GM18511 (cell line): ENCODE results near the gene CACNG3.
"Not testable (repeated sequence)": the region's sequence is repeated elsewhere in the genome, so short reads cannot be mapped to it uniquely, and the experiment has no call there.

Experiments
- ATAC-seq: cut with Tn5 transposase; IDR thresholded peaks from one replicate; pipeline ENCODE4 v1.9.1; 2021; ENCODE audit warnings: mild to moderate bottlenecking, moderate library complexity; ENCODE audit not compliant: unreplicated experiment

Gene CACNG3

DNA sequence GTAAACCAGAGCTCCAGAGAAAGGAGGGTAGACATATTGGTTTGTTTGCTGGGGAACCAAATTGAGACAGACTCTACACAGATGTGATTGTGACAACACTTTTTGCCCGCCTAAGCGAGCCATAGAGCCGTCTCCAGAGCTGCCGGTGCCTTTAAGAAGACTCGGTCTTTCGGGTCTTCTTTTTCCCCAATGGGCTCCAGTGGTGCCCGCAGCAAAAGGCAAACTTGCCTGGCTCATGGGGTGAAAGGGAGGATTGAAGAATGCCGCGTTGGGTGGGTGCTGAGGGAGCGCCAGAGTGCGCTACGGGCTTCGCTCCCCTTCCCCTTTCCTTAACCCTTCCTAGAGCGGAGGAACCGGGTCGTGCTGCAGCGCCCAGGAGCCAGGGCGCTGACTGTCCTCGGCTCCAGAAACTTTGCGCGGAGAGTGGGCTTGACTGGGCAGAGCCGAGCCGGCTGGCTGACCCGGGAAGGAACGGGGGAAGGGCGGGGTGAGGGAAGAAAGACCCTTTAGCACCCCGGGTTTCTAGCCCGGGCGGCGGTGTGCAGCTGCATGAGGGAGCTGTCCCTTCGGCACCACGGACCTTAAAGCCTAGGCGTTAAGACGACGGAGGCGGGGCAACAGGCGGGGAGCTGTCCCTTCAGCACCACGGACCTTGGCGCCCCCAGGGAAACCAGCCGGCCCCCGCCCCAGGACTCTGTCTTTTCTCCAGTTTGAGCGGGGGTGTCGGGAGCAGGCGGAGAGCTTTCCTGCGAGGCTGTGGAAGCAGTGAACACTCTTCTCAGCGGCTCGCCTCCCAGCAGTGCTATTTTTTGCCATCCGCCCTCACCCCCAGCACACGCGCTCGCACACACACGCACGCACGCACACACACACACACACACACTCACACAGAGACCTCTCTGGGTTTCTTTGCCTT is at the start of gene CACNG3:
TSS of gene CACNG3 (plus strand) at position 880 of the 916 bp plus-strand sequence. CDS start 420 bp downstream, outside the sequence.
- ATAC-seq, result no peak

DNA sequence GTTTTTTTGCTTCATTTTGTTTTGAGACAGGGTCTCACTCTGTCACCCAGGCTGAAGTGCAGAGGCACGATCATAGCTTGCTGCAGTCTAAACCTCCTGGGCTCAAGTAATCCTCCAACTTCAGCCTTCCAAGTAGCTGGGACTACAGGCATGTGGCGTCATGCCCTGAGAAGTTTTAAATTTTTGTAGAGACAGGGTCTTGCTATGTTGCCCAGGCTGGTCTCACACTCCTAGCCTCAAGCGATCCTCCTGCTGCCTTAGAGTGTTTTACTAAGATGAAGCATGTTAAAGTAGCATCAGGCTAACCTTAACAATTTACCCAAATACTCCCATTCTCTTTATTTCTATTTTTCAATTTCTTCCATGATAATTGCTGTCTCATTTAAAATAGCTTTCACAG is 49.2 kb upstream of the CACNG3 start:
- no peak for ATAC-seq

DNA sequence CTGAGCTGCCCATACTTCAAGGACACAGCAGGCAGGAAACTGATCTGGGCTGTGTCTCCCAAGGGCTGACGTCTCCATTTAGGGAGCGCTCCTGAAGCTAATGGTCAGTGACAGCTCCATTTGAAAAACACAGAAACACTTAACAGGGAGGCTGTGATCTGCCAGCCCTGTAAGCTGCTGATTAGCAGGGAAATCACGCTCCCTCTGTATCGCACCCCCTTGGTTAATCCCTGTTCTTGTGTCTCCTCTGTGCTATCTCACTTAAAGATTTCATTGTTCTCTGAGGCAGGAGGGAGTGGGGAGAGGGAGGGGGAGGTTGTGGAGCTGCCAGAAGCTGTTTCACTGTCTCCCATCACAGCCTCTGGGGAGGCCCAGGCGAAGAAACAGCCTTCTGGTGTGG is 47.4 kb upstream of the CACNG3 start:
- ATAC-seq, result no peak

DNA sequence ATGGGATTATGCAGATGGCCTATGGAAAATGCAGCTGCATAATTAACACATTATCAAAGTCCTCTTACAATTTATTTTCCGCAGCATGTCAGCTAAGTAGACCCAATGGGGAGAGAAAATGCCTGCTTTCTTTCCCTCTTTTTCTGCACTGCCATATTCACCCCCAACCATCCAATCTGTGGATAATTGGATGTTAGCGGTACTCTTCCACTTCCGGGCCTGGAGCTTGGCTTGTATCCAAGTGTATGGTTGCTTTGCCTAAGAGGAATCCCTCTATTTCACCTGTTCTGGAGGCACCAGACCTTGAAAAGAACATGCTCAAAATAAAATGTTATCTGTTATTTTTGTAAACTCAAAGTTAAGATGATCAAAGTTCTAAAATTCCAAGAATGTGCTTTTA is 41.1 kb upstream of the CACNG3 start:
- no peak for ATAC-seq

DNA sequence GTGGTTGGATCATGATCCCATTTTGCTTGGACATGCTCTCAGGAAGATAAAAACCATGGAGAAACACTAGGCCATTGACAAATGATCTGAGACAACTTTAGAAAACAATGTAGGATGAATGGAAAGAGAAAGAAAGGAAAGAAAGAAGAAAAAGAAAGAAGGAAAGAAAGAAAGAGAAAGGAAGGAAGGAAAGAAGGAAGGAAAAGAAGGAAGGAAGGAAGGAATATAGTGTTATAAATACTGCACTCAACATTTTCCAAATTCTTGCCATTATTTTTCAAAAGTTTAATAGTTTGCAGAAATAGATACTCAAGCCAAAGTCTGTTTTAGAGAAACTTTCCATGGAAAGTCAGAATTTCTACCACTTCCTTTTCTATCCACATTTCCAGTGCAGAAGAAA is 39.2 kb upstream of the CACNG3 start:
- ATAC-seq, result no peak

DNA sequence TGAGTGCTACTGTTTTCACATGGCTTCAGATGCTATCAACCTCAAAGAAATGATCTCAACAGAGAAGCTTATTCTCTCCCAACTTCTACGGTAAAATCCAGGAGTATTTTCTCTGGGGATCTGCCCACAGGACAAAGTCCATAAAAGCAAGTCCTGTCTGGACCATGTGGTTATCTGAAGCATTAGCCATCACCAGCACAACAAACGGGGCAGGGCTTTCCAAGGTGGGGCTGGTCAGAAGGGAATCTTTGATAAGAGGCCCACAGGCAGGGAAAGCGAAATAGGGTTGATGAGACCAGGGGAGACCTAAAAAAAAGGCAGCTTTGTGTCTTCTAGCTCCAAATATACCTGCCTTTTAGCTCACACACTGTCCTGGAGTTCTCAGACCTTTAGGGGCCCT is 38.7 kb upstream of the CACNG3 start:
- ATAC-seq, result no peak

DNA sequence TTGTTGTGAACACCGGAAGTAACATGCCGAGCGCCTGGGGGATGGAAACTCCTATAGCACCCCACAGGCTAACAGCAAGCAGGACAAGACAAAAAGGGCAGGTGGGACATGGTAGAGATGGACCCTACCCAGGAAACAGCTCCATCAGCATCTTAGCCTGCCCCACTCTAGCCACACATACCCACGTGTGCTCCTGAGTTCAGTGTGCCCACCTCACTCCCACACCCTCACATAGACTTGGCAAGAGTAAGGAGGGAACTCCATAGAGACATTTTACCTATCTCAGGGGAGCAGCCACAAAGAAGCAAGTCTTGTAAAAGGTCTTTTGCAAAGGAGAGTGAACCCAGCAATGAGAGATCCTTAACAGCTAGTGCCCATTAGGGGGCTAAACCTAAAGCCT is 37.8 kb upstream of the CACNG3 start:
- ATAC-seq, result no peak

DNA sequence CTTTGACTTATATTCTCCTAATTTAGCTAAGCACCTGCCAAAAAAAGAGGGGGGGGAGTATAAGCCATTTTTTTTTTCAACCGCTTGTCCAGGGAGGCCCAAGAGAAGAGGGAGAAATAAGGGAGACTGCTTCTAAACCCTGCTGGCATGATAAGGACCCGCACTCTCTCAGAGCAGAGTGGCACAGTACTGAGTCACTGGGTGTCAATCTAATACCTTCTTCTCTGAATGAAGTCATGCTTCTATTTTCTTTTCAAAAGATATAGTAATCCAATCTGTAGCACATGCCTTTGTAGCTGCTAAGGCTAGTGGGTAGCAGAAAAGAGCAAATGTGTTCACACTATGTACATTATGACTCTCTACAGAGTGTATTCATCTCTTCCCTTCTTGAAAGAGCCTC is 34.9 kb upstream of the CACNG3 start:
- no peak for ATAC-seq

DNA sequence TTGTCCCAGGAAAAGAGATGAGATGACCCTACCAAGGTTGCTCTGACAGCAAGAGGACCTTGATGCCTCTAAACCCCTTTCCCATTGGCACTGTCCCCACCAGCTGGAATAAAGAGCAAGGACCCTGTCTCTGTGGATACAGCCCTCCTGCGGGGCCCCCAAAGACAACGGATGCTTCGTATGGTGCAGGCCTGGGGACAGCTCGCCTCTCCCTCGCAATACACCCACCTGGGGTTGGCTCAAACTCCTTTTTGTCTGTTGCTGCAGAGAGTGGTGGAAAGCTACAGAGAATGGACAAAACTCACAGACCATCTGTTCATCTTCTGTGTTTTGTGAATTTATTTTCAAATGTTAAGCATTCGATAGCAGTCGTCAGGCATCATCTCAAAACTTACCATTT is 27.6 kb upstream of the CACNG3 start:
- no peak for ATAC-seq

DNA sequence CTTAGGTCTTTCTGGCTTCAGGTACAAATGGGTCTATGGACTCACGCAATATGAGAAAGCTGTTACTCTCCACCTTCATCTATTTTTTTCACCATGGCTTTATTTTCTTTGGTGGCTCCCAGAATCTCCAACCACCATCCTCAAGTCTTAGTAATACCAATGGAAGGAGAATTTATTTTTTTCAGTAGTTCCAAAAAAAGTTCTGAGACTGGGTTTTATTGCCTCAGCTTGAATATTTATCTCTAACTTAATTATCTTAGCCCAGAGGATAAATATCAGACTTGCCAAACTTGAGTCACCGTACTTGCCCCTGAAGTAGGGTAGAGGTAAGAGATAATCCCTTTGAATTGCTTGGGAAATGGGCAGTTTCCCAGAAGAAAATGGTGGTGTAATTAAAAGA is 23.2 kb upstream of the CACNG3 start:
- no peak for ATAC-seq

DNA sequence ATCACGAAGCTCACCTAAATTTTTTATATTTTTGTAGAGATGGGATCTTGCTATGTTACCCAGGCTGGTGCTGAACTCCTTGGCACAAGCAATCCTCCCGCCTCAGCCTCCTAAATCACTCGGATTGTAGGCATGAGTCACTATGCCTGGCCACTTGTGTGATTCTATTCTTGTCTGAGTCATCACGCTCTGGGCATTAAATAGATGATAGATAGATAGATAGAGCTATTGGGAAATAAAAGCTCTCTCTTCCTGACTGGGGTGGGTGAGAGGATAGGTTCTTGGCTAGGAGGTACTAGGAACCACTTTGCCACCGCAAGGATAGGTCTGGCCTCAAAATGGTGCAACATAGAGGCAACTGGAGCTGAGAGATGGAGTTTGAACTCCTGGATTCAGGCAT is 21.4 kb upstream of the CACNG3 start:
- no peak for ATAC-seq

DNA sequence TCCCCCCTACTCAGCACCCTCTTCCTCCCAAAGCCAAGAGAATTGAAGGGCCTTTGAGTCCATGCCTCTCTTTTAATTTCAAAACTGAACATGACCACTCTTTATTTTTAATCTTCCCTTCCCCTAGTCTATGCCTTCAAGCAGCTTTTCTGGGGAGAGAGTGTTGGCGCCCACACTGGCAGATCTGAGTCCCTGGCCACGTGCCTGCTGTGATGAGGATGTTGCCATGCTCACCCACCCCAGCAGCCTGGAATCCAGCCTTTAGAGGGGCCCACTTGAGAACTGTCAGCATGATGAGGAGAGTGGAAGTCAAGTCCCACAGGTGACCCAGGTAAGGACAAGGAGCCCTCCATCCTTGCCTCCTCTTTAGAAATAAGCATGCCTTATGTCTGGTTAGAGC is 20.3 kb upstream of the CACNG3 start:
- ATAC-seq, result no peak

DNA sequence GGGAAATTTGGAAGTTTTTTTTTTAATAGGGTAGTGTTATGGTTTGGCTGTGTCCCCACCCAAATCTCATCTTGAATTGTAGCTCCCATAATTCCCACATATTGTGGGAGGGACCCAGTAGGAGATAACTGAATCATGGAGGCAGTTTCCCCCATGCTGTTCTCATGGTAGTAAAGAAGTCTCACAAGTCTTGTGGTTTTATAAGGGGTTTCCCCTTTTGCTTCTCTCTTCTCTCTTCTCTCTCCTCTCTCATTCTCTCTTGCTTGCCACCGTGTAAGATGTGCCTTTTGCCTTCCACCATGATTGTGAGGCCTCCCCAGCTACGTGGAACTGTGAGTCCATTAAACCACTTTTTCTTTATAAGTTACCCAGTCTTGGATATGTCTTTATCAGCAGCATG is 17.3 kb upstream of the CACNG3 start:
- ATAC-seq, result not testable (repeated sequence)

DNA sequence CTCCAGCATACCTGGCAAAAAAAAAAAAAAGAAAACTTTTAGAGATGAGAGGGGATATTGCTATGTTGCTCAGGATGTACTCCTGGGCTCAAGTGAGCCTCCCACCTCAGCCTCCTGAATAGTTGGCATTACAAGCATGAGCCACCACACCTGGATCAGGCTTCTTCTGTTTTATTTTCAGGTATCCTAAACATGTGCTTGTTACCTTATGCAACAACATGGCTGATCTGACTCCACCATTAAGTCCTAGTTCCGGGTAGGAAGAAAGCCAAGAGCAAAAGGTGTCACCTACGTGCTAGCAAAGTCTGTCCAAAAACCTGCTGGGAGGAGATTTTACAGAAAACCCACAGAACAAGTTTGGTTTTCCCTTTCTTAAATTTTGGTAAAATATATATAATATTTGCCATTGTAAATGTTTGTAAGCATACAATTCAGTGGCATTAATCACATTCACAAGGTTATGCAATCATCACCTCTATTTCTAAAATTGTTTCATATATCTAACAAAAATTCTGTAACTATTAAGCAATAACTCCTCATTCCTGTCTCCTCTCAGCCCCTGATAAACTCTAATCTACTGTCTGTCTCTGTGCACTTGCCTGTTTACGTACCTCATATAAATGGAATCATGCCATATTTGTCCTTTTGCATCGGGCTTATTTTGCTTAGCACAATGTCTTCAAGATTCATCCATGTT is 9.1 kb upstream of the CACNG3 start:
- no peak for ATAC-seq

DNA sequence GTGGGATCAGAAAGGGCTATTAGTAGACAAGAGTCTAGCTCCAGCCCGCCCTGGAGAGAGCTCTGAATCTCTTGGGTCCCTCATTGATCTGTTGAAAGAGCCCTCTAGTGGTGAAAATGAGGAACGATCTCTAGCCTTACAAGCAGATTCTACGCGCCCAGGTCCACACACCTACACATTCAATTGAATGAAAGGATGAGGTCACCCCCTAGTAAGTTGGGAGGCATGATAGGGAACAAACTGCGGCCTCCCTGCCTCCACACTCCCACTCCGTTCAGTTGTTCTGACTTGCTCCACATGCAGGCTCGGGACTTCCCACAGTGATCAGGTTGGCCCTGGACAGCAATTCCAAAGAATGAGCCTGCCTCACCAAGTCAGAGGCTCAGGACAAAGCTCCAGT is 2.9 kb upstream of the CACNG3 start:
- ATAC-seq, result no peak

DNA sequence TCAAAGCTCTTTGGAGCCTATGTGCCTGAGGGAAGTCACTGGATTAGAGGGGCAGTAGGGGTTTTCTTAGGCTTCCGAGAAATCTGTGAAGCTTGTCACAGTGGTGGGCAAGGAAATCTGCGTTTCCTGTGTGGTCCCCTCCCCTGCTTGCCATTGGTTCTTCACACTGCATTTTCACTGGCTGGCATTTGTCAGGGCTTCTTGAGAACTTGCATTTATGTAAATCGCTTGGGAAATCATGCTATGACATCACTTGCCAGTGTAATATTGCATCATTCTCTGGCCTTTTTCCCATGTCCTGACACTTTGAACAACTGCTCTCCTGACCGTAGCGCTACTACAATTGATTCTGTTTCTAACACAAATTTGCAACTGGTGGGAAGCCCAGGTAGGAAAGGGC is 1.8 kb downstream of the CACNG3 start:
- no peak for ATAC-seq

DNA sequence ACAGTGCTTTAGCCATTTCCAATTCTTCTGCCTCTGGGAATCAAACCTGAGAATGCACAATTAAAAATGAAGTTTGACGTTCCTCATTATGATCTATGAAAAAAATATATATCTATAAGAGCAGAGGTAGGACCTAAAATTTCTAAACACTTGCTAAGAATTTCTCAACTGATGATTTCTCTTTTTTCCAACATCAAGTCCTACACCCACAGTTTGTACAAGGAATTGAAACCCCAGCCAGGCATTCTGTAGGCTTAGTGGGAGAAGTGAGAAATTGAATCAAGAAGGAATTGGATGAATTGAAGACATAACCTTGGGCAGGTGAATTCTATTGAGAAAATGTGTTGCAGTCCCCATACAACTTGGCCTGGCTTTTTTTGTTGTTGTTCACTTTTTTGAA is 2.7 kb downstream of the CACNG3 start:
- no peak for ATAC-seq

DNA sequence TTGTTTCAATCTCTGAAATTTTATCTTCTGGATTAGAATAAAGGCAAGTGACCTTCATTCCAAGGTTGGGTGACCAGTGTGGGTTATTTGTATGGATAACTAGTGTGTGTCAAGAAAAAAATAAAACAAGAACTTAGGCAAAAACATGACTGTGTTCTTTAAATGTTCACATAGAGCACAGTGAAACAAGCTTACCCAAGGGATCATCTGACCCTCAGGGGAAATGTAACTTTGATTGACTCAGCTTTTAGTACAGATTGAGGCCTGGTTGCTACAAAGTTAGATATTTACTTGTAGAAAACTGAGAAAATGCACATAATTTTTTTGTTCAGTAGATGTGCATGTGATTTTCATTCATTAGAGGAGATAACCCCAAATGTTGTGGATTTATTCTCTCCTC is 6.7 kb downstream of the CACNG3 start:
- no peak for ATAC-seq

DNA sequence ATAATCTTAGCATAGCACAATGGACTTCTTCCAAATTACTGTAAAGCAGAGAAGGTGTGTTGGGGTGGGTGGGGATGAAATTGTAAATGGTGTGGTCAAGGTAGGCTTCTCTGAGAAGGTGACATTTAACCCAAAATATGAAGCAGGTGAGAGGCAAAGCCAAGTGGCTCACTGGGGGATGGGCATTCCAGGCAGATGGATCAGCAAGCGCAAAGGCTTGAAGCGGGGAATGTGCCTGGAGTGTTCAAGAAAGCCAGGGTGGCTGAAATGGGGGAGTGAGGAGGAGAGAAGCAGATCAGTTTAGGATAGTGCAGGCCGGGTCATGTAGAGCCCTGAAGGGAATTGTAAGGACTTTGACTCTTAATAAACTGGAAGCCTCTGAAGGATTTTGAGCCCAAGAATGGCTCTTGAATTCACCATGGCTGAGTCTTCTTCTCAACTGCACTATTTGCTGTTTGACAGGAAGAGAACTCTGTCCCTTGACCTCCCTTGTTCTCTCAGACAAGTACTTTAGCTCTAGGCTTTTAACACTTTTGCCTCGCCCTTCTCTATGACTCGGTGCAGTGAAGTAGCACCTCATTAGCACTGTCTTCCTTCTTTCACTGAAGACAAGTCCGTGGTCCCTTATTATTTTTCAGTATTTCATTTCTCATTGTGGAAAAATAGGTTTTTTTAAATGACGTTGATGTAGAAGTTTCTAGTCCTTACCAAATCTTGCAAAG is 14.7 kb downstream of the CACNG3 start:
- no peak for ATAC-seq

DNA sequence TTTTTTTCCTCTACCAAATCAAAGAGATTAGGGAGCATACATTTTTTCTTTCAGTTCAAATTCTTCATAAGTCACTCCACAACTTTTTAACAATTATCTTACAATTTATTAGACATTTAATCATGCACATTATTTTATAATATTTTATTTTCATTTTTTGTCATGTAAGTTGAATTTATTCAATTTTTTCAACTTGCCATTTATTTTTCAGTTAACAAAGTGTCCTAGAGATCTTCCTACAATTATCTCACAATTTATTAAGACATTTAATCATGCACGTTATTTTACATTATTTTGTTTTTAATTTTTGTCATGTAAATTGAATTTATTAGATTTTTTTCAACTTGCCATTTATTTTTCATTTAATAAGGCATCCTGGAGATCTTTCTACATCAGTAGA is 16.2 kb downstream of the CACNG3 start:
- ATAC-seq, result no peak

DNA sequence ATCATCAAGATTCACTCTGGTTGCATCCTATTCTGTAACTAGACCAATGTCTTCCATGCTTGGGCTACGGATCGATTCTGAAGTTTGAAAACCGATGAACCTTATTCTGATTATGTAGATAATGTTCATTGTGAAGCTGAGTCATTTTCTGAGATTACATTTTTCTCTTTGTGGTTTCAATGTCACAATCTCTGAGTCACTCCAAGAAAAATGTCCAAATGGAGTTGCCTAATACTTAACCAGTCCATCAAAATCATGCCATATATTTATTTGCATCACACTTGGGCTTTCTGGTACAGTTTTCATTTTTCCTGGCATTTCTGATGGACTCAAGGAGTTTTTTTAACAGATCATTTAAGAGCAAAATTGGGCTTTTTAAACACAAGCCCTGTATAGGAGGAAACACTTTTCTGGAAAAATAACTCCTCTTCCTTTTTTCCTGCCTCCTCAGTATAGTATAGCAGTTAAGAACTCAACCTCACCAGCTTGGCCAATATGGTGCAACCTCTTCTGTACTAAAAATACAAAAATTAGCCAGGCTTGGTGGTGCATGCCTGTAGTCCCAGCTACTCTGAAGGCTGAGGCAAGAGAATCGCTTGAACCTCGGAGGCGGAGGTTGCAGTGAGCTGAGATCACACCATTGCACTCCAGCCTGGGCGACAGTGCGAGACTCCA is 17.5 kb downstream of the CACNG3 start:
- ATAC-seq, result no peak
